RKO (cell line): ENCODE data around the gene PRRT2.

ENCODE experiments used
- DNase-seq: peaks from one replicate; pipeline ENCODE4 v3.0.0-alpha.2; 2016; ENCODE audit warnings: low spot score

The PRRT2 gene

GRCh38 chr16:29811170-29811895 lies 660 bp upstream of the PRRT2 start:
- DNase-seq = peak; percentile 96

DNA sequence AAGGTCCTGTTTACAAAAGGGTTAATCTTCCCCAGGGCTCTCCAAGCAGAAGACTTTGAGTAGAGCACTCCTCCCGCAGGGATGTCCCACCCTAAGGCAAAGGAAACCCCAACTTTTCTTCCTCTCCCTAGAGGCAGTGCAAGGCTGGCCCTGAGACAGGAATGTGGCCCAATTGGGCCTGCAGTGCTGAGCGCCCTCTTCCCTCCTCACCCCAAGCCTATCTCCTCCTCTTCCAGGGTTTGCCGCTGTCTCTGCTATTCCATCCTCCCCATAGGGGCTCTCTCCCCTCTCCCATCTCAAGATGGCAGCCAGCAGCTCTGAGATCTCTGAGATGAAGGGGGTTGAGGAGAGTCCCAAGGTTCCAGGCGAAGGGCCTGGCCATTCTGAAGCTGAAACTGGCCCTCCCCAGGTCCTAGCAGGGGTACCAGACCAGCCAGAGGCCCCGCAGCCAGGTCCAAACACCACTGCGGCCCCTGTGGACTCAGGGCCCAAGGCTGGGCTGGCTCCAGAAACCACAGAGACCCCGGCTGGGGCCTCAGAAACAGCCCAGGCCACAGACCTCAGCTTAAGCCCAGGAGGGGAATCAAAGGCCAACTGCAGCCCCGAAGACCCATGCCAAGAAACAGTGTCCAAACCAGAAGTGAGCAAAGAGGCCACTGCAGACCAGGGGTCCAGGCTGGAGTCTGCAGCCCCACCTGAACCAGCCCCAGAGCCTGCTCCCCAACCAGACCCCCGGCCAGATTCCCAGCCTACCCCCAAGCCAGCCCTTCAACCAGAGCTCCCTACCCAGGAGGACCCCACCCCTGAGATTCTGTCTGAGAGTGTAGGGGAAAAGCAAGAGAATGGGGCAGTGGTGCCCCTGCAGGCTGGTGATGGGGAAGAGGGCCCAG lies 1.0 kb downstream of the PRRT2 start:
- no peak for DNase-seq

DNA sequence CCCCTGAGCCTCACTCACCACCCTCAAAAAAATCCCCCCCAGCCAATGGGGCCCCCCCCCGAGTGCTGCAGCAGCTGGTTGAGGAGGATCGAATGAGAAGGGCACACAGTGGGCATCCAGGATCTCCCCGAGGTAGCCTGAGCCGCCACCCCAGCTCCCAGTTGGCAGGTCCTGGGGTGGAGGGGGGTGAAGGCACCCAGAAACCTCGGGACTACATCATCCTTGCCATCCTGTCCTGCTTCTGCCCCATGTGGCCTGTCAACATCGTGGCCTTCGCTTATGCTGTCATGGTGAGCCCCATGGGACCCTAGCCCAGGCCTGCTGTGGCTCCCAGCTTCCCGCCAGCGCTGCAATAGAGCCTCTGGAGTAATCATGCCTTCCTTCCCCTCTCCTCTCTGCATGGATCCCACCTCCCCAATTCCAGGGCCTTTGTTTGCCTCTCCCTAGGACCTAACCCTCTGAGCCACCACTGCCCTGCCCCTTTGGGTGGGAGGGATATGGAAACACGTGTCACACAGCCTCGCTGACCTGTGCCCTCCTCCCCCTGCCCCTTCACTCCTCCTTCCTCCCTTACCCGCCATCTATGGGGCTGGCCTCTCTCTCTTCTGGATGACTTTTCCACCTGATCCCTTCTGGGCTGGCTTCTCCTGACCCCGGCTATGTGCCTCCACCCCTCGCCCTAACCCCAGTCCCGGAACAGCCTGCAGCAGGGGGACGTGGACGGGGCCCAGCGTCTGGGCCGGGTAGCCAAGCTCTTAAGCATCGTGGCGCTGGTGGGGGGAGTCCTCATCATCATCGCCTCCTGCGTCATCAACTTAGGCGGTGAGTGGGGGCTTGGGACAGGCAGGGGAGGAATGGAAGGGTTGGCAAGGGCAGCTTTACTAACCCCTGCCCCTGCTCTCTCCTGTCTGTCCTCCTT lies 1.9 kb downstream of the PRRT2 start:
- no peak for DNase-seq

DNA sequence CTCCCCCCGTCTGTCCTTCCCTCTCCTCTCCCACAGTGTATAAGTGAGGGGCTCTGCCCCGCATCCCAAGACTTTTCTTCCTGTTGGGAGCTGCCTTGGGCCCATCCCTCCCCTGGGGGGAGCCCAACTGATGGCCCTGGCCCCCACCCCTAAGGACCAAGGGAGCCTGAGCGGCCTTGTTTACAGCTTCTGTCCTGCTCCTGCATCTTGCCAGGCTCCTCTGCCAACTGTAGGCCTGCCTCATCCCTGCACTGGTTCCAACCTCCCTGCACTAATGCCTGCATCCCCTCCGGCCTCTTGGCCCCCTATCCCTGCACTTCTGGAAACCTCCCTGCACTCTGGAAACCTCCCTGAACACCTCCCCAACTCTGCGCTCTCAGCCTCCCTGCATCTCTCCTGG lies 2.6 kb downstream of the PRRT2 start:
- DNase-seq = no peak

- DNase-seq = no peak
These were observed 3.2 kb downstream of the PRRT2 start for GRCh38 chr16:29815032-29815721.

DNA sequence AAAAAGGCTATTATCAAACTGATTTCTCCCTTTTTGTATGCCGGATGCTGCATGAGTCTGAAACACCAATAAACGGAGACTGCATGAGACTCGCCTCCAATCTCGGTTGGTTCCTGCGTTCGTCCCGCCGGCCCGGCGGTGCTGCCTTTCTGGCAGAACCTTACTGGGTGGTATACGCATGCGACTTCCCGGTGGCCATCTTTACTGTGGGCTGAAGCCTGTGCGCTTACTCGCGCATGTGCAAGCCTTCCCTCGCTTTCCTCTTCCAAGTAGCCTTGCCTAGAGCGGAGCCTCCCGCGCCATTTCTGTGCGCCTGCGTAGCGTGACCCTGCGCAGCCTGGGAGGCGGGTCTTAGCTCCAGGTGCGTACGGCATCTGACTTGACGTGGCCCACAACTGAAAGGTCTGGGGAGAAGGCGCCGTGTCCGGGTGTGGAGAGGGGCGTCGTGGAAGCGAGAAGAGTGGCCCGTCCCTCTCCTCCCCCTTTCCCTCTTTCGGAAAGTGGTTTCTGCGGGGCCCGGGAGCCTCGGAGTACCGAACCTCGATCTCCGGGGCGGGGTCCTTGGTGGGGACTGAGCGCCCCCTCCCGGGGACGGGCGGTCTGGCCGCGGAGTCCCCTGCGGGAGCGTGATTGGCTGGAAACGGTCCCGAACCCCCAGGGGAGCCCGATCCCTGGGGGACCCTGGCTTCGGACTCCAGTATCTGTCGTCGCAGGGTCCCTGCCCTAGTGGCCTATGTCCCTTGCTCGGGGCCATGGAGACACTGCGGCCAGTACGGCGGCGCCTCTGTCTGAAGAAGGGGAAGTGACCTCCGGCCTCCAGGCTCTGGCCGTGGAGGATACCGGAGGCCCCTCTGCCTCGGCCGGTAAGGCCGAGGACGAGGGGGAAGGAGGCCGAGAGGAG lies 4.0 kb downstream of the PRRT2 start, which contains the start of gene PAGR1:
Gene PAGR1 (plus strand): TSS at position 360 of the 901 bp plus-strand sequence. CDS start 374 bp downstream, at position 734.
- DNase-seq = peak; percentile 99

DNA sequence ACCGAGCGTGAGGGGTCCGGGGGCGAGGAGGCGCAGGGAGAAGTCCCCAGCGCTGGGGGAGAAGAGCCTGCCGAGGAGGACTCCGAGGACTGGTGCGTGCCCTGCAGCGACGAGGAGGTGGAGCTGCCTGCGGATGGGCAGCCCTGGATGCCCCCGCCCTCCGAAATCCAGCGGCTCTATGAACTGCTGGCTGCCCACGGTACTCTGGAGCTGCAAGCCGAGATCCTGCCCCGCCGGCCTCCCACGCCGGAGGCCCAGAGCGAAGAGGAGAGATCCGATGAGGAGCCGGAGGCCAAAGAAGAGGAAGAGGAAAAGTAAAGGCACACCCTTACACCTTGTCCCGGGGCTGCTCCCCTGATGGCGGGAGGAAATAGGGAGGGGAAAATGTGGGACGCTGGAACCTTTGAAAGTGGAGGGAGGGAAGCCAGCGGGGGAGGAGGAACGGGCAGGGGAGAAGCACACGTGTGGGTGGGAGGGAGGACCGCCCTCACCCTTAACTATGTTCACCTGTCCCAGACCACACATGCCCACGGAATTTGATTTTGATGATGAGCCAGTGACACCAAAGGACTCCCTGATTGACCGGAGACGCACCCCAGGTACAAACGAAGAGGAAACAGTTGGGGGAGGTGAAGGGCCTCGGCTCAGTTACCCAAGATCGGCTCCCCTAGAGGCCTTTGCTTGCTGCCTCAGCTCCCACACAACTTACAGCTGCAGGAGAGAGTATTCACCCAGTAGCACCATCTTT lies 4.9 kb downstream of the PRRT2 start:
- DNase-seq = peak; percentile 79

DNA sequence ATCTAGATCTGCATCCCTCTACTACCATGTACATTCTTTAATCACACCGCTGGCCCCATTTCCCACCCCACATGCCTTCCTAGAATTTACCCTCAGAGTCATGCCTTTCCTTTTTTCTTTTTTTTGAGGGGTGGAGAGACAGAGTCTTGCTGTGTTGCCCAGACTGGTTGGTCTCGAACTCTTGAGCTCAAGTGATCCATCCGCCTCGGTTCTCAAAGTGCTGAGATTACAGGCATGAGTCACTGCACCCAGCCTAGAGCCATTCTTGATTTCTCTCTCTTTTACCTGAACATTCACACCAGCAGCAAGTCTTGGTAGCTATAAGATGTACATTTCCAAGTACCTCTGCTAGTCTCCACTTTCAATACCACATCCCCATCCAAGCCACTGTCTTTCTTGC lies 6.1 kb downstream of the PRRT2 start:
- DNase-seq = no peak

DNA sequence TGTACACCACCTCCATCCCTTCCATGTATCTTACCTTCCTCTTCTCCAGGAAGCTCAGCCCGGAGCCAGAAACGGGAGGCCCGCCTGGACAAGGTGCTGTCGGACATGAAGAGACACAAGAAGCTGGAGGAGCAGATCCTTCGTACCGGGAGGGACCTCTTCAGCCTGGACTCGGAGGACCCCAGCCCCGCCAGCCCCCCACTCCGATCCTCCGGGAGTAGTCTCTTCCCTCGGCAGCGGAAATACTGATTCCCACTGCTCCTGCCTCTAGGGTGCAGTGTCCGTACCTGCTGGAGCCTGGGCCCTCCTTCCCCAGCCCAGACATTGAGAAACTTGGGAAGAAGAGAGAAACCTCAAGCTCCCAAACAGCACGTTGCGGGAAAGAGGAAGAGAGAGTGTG lies 7.5 kb downstream of the PRRT2 start:
- DNase-seq = no peak

- DNase-seq = peak; percentile 70
These were observed 8.3 kb downstream of the PRRT2 start, which contains the start of gene MVP for GRCh38 chr16:29820271-29820701. MVP (plus strand) TSS chr16:29820462; CDS start chr16:29830550, 10,088 bp downstream.

DNA sequence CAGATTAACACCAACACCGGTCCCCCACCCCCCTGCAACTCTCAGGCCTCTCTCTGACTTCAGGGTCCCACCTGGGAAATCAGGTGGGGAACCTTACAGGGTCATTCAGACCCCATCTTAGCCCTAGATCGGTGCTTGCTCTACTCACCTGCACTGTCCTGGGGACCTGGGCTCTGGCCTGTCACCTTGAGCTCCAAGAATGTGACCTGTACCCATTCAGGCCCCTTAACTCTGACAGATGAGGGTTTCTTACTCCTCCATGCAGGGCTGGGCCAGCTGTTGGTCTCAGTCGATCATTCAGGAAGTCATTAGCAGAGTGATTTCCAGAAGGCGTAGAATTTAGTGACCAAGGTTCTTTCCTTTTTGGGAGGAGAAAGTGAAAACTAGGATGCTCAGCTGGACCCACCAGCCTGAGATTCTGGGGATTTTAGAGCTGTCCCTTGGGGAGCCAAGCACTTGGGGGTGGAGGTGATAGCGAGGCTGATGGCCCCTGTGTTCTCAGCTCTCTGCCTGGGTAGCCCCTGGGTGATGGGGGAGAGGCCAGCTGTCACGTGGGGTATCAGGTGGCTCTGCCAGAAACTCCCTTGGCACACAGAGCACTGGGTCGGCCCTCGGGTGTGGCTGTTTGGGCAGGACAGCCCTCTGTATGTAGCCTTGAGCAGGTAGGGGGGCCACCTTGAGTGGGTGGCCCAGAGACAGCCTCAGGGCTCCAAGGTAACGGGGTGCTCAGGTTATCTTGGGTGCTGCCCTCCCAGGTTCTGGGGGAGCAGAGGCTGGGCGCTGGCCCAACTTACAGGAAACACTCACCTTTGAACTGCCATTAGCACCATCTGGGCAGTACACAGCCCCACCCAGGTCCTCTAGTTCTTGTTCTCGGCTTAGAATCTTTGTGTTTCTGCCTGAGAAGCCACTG lies 9.0 kb downstream of the PRRT2 start:
- DNase-seq = no peak

- DNase-seq = peak; percentile 57
These were observed 9.7 kb downstream of the PRRT2 start for GRCh38 chr16:29821643-29822115.

DNA sequence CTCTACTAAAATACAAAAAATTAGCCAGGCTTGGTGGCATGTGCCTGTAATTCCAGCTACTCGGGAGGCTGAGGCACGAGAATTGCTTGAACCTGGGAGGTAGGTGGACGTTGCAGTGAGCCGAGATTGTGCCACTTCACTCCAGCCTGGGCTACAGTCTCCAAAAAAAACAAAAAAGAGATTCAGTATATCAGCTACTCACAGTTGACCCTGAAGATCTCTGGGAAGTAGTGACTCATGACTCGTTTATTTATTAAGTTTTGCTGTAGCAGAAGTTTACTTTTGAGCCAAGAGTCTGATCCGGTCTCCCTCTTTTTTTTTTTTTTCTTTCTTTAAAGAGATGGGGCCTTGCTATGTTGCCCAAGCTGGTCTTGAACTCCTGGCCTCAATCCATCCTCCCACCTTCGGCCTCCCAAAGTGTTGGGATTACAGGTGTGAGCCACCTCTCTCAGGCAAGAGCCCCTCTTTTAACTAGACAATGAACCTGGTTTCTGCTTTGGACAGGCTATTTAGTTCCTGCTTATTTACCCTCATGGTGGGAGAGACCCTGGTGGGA lies 12.7 kb downstream of the PRRT2 start:
- peak; percentile 55 for DNase-seq

DNA sequence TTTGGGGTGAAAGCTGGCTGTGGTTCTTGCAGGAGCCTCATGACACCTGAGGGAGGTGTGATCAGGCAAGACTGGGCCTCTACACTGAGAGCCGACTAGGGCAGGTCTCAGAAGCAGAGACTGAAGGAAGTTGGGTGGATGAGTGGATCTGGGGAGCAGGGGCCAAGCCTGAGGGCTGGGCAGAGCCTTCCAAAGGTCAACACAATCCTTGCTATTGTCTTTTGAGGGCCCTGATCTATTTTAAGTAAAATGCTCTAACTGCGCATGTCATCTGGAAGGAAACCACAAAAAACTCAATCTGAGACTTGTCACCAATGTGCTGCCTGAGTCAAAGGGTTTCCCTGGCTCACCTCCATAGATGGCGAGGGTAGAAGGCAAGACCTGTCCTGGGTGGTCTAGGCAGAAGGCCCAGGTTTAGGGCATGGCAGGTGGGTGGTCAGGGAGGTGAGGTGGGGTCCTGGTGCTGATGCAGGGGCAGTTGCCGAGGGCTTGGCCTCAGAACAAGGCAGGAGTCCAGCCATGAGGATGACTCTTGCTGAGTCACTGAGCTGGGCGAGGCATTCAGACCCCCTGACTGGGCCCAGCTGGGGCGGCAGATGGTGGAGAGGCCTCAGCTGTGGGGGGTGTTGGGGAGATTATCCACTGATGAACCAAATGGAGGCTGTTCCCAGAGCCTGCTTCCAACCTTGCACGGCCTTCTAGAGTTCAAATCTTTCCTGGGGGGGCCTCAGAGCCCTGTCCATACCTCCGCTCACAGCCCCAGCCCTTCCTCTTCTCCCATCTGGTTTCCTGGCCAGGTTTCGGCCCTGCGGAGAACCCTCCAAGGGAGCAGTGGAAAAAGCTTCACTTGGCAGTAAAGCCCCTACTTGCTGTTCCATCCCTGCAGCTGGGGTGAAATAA lies 13.4 kb downstream of the PRRT2 start:
- peak; percentile 67 for DNase-seq

GRCh38 chr16:29826342-29826695 lies 14.3 kb downstream of the PRRT2 start:
- no peak for DNase-seq

DNA sequence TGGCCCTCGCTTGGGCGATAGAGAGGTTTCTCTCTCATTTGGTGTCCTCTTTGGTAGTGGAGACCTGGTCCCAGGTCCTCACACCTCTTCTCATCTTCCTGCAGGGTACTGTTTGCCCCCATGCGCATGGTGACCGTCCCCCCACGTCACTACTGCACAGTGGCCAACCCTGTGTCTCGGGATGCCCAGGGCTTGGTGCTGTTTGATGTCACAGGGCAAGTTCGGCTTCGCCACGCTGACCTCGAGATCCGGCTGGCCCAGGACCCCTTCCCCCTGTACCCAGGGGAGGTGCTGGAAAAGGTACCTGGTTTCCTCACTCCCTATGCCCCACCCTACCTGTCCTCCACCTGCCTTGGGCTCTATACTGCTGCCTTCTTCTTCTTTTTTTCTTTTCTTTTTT lies 18.8 kb downstream of the PRRT2 start:
- DNase-seq = no peak

DNA sequence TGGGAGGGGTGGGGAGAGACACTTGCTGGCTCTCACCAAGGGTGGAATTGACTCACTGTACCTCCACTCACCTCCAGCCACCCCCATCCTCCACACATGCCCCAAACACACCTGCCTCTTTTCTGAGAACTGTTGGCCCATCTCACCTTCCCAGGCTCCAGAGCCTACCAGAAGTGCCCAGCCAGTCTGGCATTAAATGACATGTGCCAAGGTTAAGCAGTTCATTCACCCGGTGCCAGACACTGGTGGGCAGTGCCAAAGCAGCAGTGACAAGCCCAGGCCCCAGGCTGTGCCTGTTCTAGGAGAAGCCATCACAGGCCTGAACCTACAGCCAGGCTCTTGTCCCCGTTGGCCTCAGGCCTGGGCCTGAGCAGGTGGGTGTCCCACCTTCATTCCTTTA lies 19.5 kb downstream of the PRRT2 start:
- no peak for DNase-seq
